HepG2 (cell line): ENCODE results near the gene NUP58.

Experiments
- ZNF12 ChIP-seq: sonication (generic); formaldehyde crosslinking; IDR thresholded peaks from 2 replicates; pipeline ENCODE4 v1.5.0; 2020; ENCODE audit warnings: missing genetic modification reagents
- TF ChIP-seq, protein P1 (sequence below): sonication (generic); formaldehyde crosslinking; IDR thresholded peaks from 2 replicates; pipeline ENCODE4 v1.5.0; 2020; ENCODE audit warnings: mild to moderate bottlenecking, missing genetic modification reagents, moderate library complexity
- TF ChIP-seq, protein P2 (sequence below): sonication (generic); formaldehyde crosslinking; IDR thresholded peaks from 2 replicates; pipeline ENCODE4 v1.4.0; 2020; ENCODE audit warnings: missing genetic modification reagents, borderline replicate concordance

DNA sequence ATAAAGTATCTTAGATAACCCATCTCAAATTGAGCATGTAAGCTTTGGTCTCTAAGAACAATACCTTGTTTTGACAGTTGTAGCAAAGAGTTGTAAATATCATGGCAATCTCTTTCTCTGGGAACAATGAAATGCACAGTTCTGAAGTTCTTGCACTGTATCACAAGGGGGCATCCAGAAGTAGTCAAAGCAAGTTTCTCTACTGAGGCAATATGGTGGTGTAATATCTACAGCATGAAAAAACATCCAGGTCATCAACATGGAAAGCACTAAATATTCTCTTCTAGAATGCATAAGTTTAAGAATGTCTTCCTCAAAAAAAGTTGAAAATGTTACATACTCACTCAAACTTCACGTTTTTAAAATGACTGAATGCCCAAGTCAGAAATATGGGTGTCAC is 33.7 kb upstream of the NUP58 start:
- TF ChIP-seq, protein P1, sequence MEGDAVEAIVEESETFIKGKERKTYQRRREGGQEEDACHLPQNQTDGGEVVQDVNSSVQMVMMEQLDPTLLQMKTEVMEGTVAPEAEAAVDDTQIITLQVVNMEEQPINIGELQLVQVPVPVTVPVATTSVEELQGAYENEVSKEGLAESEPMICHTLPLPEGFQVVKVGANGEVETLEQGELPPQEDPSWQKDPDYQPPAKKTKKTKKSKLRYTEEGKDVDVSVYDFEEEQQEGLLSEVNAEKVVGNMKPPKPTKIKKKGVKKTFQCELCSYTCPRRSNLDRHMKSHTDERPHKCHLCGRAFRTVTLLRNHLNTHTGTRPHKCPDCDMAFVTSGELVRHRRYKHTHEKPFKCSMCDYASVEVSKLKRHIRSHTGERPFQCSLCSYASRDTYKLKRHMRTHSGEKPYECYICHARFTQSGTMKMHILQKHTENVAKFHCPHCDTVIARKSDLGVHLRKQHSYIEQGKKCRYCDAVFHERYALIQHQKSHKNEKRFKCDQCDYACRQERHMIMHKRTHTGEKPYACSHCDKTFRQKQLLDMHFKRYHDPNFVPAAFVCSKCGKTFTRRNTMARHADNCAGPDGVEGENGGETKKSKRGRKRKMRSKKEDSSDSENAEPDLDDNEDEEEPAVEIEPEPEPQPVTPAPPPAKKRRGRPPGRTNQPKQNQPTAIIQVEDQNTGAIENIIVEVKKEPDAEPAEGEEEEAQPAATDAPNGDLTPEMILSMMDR (CRISPR knock-in tag) = peak; percentile 19; the same call in 1 of the 2 replicates
- TF ChIP-seq, protein P2, sequence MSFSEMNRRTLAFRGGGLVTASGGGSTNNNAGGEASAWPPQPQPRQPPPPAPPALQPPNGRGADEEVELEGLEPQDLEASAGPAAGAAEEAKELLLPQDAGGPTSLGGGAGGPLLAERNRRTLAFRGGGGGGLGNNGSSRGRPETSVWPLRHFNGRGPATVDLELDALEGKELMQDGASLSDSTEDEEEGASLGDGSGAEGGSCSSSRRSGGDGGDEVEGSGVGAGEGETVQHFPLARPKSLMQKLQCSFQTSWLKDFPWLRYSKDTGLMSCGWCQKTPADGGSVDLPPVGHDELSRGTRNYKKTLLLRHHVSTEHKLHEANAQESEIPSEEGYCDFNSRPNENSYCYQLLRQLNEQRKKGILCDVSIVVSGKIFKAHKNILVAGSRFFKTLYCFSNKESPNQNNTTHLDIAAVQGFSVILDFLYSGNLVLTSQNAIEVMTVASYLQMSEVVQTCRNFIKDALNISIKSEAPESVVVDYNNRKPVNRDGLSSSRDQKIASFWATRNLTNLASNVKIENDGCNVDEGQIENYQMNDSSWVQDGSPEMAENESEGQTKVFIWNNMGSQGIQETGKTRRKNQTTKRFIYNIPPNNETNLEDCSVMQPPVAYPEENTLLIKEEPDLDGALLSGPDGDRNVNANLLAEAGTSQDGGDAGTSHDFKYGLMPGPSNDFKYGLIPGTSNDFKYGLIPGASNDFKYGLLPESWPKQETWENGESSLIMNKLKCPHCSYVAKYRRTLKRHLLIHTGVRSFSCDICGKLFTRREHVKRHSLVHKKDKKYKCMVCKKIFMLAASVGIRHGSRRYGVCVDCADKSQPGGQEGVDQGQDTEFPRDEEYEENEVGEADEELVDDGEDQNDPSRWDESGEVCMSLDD (CRISPR knock-in tag) = no peak
- TF ChIP-seq ZNF12 = no peak
